Measurements from ENCODE around the gene SLC22A4.

DNA sequence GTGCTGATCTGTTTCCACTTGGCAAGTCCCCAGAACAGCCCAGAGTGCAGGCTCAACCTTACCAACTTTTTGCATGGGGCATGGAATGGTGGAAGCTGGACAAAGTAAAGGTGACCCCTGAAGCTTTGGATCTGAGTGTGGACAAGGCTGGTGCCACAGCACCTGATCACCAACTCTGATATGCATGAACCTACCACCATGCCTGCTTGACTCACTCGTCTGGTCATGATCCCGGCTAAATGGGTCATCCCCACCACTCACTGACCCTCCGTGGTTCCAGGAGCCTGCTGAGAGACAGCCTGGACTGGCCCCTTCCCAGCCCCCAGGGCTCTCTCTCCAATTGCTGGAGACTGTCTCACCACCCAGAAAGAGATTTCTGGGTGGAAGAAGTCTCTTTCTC is 14.4 kb upstream of the SLC22A4 start:
- TF ChIP-seq, protein P1, sequence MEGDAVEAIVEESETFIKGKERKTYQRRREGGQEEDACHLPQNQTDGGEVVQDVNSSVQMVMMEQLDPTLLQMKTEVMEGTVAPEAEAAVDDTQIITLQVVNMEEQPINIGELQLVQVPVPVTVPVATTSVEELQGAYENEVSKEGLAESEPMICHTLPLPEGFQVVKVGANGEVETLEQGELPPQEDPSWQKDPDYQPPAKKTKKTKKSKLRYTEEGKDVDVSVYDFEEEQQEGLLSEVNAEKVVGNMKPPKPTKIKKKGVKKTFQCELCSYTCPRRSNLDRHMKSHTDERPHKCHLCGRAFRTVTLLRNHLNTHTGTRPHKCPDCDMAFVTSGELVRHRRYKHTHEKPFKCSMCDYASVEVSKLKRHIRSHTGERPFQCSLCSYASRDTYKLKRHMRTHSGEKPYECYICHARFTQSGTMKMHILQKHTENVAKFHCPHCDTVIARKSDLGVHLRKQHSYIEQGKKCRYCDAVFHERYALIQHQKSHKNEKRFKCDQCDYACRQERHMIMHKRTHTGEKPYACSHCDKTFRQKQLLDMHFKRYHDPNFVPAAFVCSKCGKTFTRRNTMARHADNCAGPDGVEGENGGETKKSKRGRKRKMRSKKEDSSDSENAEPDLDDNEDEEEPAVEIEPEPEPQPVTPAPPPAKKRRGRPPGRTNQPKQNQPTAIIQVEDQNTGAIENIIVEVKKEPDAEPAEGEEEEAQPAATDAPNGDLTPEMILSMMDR (IDR thresholded peaks at IDR 0.05), result no peak
- no peak for TF ChIP-seq EZH2 (IDR thresholded peaks at IDR 0.05; ENCODE audit: borderline replicate concordance, insufficient read depth, low read depth, low read length, poor library complexity, severe bottlenecking)
